ENCODE measurements around the gene EXD3. TPM values are rescaled to one million over a fixed set of nuclear protein-coding genes. Genes with fewer than 3 reads are reported as not detected.

Gene EXD3
- total and polyA plus RNA-seq, 4 donors: 8.6 to 30.5 (median 19.5) TPM

GRCh38 chr9:137396227-137396626, 26.7 kb downstream of the EXD3 start:
- Histone ChIP-seq H3K36me3 (ENCODE audit: control insufficient read depth in 4 of 4, insufficient read depth in 4 of 4, low read length in 4 of 4) (peaks cover 0 to 21% (median 8%) of the 10 kb centered on the region in 4 donors), H3K9me3 (ENCODE audit: control insufficient read depth in 4 of 4, insufficient read depth in 3 of 4, low read length in 3 of 4) (peaks cover 0 to 4% (median 0%) of the 10 kb centered on the region in 4 donors), H3K9ac (ENCODE audit: insufficient read depth in 1 of 2, low read length in 2 of 2) (no peak overlapping the region), H3K27me3 (ENCODE audit: control insufficient read depth in 3 of 3, insufficient read depth in 3 of 3, low read length in 2 of 3) (no peaks in the 10 kb centered on the region), H3K4me3 (no peak overlapping the region), H3K4me1 (ENCODE audit: control insufficient read depth in 5 of 5, insufficient read depth in 5 of 5, low read length in 5 of 5) (peaks cover 0 to 8% (median 0%) of the 10 kb centered on the region in 5 donors), H3K27ac (ENCODE audit: low read depth in 1 of 2, low read length in 1 of 2) (no peak overlapping the region)
- WGBS, 2 donors: 91% methylated on average over 15 of the region's 15 CpGs
- TF ChIP-seq CTCF (IDR thresholded peaks at IDR 0.05; ENCODE audit: control extremely low read depth, extremely low read depth): no peak
- no peak for ATAC-seq (ENCODE audit: insufficient read depth, low FRiP score)
- no peak for DNase-seq

- no peak for DNase-seq
- Histone ChIP-seq H3K4me1 (ENCODE audit: control insufficient read depth in 5 of 5, insufficient read depth in 5 of 5, low read length in 5 of 5) (peaks cover 0 to 8% (median 0%) of the 10 kb centered on the region in 5 donors), H3K4me3 (no peak overlapping the region), H3K27me3 (ENCODE audit: control insufficient read depth in 3 of 3, insufficient read depth in 3 of 3, low read length in 2 of 3) (no peaks in the 10 kb centered on the region), H3K36me3 (ENCODE audit: control insufficient read depth in 4 of 4, insufficient read depth in 4 of 4, low read length in 4 of 4) (peaks cover 0 to 24% (median 8%) of the 10 kb centered on the region in 4 donors), H3K9me3 (ENCODE audit: control insufficient read depth in 4 of 4, insufficient read depth in 3 of 4, low read length in 3 of 4) (peaks cover 0 to 4% (median 0%) of the 10 kb centered on the region in 4 donors), H3K9ac (ENCODE audit: insufficient read depth in 1 of 2, low read length in 2 of 2) (no peak overlapping the region), H3K27ac (ENCODE audit: low read depth in 1 of 2, low read length in 1 of 2) (no peak overlapping the region)
- TF ChIP-seq CTCF (IDR thresholded peaks at IDR 0.05; ENCODE audit: control extremely low read depth, extremely low read depth): no peak
- ATAC-seq (ENCODE audit: insufficient read depth, low FRiP score): no peak
- 87 to 94% methylated on average over 11 of the region's 11 CpGs for WGBS, 2 donors
Observed at GRCh38 chr9:137395666-137396010, 27.3 kb downstream of the EXD3 start.

- Histone ChIP-seq H3K9me3 (ENCODE audit: control insufficient read depth in 4 of 4, insufficient read depth in 3 of 4, low read length in 3 of 4) (peaks cover 0 to 4% (median 0%) of the 10 kb centered on the region in 4 donors), H3K27me3 (ENCODE audit: control insufficient read depth in 3 of 3, insufficient read depth in 3 of 3, low read length in 2 of 3) (no peaks in the 10 kb centered on the region), H3K36me3 (ENCODE audit: control insufficient read depth in 4 of 4, insufficient read depth in 4 of 4, low read length in 4 of 4) (peaks cover 0 to 24% (median 8%) of the 10 kb centered on the region in 4 donors), H3K4me3 (no peak overlapping the region), H3K4me1 (ENCODE audit: control insufficient read depth in 5 of 5, insufficient read depth in 5 of 5, low read length in 5 of 5) (peaks cover 0 to 8% (median 0%) of the 10 kb centered on the region in 5 donors), H3K9ac (ENCODE audit: insufficient read depth in 1 of 2, low read length in 2 of 2) (no peak overlapping the region), H3K27ac (ENCODE audit: low read depth in 1 of 2, low read length in 1 of 2) (no peak overlapping the region)
- WGBS, 2 donors: 92% methylated on average over 35 to 36 of the region's 36 CpGs
- DNase-seq: no peak
- ATAC-seq (ENCODE audit: insufficient read depth, low FRiP score): no peak
- TF ChIP-seq CTCF (IDR thresholded peaks at IDR 0.05; ENCODE audit: control extremely low read depth, extremely low read depth): no peak
Observed at GRCh38 chr9:137394866-137395665, 27.9 kb downstream of the EXD3 start.

Measured in lung (tissue), 12 donors.